ENCODE measurements around the gene SLC9B1.

The SLC9B1 gene, protein sequence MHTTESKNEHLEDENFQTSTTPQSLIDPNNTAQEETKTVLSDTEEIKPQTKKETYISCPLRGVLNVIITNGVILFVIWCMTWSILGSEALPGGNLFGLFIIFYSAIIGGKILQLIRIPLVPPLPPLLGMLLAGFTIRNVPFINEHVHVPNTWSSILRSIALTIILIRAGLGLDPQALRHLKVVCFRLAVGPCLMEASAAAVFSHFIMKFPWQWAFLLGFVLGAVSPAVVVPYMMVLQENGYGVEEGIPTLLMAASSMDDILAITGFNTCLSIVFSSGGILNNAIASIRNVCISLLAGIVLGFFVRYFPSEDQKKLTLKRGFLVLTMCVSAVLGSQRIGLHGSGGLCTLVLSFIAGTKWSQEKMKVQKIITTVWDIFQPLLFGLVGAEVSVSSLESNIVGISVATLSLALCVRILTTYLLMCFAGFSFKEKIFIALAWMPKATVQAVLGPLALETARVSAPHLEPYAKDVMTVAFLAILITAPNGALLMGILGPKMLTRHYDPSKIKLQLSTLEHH

DNA sequence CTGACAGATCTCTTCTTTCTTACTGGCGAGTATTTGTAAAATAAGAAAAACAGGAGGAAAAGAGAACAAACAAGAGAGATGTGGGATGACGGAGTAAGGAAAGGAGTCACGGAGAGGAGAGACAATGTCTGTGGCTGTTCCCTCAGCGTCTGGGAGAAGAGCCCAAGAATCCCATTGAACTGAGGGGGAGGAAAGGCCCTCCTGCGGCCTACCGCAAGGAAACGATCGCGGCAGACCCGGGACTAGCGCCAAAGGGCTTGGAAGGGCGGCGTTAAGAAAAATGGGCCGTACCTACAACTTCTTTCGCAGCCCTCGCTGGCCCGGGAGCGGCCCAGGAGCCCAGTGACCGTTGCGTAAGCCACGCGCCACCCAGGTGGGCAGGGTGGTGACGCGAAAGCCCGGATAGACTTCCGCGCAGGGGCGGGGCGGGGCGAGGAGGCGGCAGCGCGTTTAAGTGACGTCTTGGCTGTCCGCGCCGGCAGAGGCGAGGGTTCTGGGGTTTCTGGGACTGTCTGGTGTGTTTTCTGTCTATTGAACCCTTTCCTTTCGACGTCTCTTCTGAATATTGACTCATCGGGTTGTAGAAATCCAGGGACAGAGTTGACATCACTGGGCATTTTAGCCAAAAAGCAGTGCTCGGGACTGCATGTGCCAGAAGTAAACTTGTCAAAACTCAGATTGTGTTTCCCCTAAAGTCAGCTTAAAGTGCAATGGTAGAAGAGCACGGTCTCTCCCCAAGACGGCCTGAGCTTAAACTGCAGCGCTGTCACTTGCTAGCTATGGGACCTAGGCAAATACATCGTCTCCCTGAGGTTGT is at the start of gene SLC9B1:
TSS of gene SLC9B1 (minus strand) at position 398 of the 817 bp plus-strand sequence. CDS start 27,994 bp downstream, outside the sequence.
- in situ Hi-C loops (cut with HindIII; ENCODE audit: low sequenced_read_pairs), result loop anchor here (5.0 to 25.0 kb wide), 2 partner anchors 58 to 407 kb away; partner anchors contain the start of gene SLC9B2

DNA sequence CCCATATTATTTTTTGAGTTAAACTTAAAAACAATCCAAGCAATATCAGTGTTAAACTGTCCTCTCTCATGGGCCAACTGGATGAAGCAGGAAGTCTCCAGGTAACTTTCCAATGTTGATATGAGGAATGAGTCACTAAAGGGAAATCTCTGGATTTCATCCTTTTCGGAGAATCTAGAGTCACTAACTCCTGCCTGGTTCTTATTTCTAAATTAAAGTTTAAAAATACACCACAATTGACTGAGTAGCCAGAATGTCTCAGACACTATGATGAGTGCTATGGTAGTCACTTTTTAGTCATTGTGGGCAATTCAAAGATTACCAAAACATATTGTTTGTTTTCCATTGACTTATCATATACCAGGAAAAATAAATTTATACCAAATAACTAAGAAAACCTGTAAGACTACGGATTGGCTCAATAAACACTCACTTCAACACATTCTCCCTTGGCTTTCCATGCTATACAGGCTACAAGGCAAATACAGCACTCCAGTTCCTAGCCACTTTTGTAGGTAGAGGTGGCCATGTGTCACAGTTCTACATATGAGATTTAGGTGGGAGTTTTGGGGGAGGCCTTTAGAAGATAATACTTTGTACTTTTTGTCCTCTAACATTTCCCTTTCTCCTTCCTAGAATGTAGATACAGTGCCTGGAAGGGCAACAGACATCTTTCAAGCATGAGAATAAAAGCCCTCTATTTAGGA is 48.5 kb upstream of the SLC9B1 start:
- in situ Hi-C loops (cut with HindIII; ENCODE audit: low sequenced_read_pairs), result no loop called here

DNA sequence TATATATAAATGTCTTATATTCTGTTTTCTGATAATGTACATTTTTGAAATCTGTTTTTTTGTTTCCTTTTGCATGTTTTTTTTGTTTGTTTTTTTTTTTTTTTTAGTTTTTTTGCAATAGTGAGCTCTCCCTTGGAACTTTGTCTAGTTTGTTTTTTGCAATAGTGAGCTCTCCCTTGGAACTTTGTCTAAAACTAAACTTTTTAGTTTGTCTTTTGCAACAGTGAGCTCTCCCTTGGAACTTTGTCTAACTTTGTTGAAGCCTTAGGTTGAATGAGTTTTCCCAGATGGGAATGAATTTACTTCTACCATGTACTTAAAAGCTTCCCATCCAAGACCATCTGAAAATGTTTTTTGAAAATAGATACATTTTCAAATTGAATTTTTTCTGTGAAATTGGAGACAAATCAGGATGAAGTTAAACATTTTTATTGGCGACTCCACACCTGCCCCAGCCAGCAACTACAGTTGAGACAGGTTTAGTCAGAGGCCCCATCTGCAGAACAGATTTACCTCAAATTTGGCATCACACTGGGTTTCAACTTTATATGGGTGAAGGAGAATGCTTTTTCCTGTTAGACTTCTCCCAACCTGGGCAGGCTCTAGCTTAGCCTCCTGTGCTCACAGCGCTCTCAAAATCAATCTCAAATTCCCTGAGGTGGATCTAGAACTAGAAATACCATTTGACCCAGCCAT is 41.1 kb upstream of the SLC9B1 start:
- in situ Hi-C loops (cut with HindIII; ENCODE audit: low sequenced_read_pairs), result no loop called here

DNA sequence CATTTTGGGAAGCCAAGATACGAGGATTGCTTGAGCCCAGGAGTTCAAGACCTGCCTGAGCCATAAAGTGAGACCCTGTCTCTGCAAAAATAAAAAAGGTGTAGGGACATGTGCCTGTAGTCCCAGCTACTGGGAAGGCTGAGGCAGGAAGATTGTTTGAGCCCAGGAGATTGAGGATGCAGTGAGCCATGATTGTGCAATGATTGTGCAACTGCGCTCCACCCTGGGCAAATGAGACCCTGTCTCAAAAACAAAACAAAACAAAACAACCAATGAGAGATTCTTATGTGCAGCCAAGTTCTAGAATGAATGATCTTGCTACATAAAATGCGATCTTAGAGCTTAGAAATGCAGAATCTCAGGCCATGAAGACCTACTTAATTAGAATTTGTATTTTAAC is 34.5 kb upstream of the SLC9B1 start:
- in situ Hi-C loops (cut with HindIII; ENCODE audit: low sequenced_read_pairs), result no loop called here

DNA sequence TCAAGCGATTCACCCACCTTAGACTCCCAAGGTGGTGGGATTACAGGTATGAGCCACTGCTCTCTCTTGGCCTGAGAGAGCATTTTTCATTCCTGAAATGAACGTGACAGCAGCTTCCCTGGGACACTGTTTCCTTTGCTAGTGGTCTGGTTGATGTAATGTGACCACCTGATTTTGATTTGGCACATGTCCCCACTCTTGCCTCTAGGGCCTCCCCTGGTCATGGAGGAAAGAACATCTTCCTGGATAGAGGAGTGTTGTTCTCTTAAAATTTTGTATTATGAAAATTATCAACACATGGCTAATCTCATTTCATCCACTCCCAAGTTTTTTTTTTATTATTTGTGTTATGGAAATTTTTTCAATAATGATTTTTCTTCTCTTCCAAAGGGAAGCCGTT is 33.3 kb upstream of the SLC9B1 start:
- in situ Hi-C loops (cut with HindIII; ENCODE audit: low sequenced_read_pairs), result no loop called here

DNA sequence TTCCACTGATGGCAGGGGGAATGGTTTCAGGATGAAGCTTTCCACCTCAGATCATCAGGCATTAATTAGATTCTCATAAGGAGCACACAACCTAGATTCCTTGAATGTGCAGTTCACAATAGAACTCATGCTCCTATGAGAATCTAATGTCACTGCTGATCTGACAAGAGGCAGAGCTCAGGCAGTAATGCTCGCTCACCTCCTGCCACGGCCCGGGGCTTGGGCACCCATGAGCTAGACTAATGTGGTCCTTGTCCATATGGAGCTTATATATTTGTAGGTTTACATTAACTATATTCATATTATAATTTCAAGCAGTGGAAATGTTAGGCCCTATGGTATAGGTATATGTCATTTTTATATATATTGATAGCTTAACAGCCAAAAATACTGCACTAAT is 32.6 kb upstream of the SLC9B1 start:
- in situ Hi-C loops (cut with HindIII; ENCODE audit: low sequenced_read_pairs), result no loop called here

DNA sequence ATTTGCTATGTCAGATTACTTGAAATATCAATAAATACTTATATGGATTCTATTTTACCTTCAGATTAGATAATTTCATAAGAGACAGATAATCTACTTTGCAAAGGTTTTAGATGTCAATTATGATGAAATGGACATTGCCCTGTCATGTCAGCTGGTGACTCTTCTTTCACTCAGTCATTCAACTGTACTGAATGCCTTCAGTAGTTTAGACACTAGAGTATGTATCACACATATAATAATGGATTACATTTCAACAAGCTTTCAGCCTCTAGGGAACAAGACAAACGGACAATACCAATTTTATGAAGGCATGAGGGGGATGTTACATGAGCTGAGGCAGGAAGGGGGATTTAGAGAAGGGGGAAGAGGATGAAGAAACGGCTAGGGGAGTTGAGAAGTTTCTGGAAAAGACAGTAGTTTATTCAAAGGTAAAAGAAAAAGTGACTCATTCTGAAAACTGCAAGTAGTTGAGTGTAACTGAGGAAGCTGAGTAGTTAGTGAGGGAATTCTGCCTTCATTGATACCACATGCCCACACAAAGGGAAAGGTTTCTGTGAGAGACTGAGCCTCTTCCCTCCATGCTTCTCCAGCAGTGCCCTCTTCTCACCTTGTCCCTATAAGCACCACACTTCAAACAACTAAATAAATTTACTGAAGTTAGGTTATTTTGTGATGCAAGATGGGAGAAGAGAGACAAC is 31.4 kb upstream of the SLC9B1 start:
- in situ Hi-C loops (cut with HindIII; ENCODE audit: low sequenced_read_pairs), result no loop called here

DNA sequence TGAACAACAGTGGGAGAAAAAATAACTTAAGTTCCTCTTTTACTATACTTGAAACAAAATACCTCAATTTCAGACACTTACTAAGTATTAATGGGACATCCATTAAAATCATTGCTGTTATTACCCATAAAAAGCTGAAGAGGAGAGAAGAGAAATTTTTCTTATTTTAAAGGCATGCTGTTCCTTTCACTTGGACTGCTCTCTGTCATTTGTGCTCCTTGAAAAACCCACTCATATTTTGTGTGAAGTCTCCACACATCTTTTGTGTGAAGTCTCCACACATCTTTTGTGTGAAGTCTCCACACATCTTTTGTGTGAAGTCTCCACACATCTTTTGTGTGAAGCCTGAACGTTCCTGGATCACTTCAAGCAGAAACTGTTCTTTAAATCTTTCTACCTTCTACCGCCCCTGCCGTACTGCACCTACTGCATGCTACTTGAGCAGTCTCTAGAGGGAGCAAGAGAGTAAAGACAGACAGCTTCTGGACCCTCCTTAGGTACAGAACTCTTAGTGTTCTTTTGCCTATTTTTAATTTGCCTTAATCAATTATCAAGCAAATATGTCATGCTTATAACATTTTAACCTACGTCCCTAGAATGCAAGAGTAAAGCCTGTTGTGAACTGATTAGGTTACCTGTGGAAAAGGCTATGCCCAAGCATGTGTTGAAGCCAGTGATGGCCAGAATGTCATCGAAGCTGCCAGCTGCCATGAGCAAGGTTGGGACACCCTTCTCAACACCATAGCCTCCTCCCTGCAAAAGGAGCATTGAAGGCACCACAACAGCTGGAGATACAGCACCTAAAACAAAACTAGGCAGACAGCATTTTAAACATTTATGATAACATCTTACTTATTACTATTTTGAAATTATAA is 27.1 kb upstream of the SLC9B1 start:
- in situ Hi-C loops (cut with HindIII; ENCODE audit: low sequenced_read_pairs), result no loop called here

DNA sequence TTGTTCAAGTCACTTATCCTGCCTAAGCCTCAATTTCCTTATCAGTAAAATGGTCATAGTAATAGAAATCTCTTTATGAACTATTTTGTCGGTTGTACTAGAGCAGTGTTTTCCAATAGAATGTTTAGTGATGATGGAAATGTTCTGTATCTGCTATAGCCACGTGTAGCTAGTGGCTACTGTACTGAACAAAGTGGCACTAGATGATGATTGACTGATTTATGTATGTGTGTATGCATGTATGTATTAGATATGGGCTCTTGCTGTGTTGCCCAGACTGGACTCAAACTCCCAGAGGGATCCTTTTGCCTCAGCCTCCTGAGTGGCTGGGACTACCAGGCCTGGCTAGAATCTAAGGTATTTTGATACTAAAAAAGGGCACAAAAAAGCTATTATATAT is 24.7 kb upstream of the SLC9B1 start:
- in situ Hi-C loops (cut with HindIII; ENCODE audit: low sequenced_read_pairs), result no loop called here

DNA sequence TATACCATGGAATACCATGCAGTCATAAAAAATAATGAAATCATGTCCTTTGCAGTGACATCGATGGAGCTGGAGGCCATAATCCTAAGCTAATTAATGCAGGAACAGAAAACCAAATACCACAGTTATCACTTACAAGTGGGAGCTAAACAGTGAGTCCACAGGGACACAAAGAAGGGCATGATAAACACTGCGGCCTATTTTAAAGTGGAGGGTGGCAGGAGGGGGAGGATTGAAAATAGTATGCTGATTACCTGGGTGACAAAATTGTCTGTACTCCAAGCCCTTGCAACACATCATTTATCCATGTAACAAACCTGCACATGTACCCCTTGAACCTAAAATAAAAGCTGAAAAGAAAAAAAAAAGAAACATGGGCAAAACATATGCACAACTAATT is 16.7 kb upstream of the SLC9B1 start:
- in situ Hi-C loops (cut with HindIII; ENCODE audit: low sequenced_read_pairs), result no loop called here

DNA sequence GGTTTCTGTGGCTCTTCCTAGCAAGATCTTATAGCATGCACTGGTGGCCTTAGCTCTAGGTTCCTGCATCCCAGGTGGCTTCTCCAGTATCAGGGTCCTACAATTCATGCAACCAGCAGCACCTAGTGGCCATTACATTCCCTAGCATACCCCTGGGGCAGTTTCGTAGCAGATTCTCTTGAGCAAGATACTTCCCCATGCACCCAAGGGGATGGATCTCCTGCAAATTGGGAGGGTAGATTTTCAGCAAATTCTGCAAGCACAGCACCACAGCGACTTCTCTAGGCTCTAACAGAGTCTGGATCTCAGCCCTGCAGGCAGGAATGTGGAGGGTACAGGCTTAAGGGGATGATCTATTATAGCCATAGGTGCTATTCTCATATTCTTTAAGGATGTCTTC is 13.1 kb upstream of the SLC9B1 start:
- in situ Hi-C loops (cut with HindIII; ENCODE audit: low sequenced_read_pairs), result no loop called here

DNA sequence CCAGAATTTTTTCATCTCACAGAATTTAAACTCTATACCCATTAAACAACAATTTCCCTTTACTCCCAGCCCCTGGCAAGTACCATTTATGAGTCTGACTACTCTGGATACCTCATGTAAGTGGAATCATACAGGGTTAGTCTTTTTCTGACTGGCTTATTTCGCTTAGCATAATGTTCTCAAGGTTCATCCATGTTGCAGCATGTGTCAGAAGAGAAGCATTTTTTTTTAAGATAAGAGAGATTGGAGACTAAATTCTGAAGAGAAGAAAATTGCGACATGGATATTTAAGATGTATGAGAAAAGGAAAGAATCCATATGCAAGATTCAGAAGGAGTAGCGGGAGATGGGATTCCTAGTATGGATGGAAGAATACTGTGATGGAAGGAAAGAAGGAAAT is 11.3 kb upstream of the SLC9B1 start:
- in situ Hi-C loops (cut with HindIII; ENCODE audit: low sequenced_read_pairs), result no loop called here

DNA sequence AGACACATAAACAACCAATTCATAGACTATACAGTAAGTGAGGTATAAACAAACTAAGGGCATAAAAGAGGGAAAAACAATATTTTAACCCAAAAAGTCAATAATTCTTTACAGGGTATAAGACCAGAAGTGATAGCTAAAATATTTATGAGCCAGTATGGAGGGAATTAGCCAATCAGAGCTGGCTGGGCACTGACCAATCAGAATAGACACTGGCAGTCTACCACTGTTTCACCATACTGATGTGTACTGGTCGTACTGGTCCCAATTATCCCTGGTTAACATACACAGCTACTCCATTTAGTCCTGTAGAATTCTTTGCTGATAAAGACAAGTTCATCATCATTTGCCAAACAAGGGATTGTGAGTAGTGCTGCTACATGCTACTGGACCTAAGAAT is 9.8 kb upstream of the SLC9B1 start:
- in situ Hi-C loops (cut with HindIII; ENCODE audit: low sequenced_read_pairs), result no loop called here

DNA sequence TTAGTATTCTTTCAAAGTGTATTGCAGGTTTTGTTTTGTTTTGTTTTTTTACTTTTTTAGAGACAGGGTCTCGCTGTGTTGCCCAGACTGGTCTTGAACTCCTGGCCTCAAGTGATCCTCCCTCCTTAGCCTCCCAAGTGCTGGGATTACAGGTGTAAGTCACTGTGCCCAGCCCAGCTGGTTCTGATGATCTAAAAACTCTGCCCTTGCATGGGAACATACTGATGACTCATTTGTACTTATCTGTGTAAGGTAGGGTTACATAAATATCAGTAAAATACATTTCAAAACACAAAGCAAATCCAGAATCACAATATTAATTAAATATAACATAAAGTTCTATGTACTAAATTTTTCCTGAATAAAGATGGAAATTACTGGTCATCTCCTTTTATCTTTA is 7.4 kb upstream of the SLC9B1 start:
- in situ Hi-C loops (cut with HindIII; ENCODE audit: low sequenced_read_pairs), result no loop called here

DNA sequence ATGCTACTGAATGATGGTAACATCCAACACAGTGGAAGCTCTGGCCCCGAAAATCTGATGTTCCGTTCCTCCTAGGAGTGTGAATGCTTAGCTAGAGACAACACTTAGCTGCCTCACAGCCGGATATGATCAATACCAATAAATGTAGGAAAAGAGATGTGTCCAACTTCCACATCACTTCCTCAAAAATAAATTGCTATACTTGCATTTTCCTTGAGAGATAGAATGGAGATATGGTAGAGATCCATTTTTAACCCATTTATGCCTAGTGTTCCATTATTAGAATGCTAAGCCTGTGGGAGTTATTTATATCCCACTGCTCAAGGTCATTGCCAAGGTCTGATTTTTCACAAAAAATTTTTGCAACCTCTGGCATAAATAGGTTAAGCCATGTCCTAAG is 5.5 kb upstream of the SLC9B1 start:
- in situ Hi-C loops (cut with HindIII; ENCODE audit: low sequenced_read_pairs), result loop anchor here (5.0 to 25.0 kb wide), 2 partner anchors 52 to 413 kb away; partner anchors contain the start of gene SLC9B2

DNA sequence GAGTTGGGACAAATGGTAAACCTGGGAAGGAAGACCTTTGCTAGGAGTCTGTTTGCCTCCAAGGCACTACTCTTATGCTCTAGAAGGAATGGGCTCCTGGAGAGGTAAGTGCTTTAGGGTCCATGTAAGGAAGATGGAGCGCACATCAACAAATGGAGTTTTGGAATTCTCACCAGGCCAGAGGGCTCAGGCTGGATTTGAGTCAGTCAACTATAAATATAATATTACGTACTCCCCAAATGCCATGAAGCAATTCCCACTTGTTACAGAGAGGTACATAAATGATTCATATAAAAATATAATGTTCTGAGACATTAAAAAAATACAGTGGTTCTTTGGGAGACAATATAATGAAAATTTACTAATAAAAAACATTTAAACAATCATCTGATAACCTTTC is 1.6 kb upstream of the SLC9B1 start:
- in situ Hi-C loops (cut with HindIII; ENCODE audit: low sequenced_read_pairs), result loop anchor here (5.0 to 25.0 kb wide), 2 partner anchors 56 to 409 kb away; partner anchors contain the start of gene SLC9B2

DNA sequence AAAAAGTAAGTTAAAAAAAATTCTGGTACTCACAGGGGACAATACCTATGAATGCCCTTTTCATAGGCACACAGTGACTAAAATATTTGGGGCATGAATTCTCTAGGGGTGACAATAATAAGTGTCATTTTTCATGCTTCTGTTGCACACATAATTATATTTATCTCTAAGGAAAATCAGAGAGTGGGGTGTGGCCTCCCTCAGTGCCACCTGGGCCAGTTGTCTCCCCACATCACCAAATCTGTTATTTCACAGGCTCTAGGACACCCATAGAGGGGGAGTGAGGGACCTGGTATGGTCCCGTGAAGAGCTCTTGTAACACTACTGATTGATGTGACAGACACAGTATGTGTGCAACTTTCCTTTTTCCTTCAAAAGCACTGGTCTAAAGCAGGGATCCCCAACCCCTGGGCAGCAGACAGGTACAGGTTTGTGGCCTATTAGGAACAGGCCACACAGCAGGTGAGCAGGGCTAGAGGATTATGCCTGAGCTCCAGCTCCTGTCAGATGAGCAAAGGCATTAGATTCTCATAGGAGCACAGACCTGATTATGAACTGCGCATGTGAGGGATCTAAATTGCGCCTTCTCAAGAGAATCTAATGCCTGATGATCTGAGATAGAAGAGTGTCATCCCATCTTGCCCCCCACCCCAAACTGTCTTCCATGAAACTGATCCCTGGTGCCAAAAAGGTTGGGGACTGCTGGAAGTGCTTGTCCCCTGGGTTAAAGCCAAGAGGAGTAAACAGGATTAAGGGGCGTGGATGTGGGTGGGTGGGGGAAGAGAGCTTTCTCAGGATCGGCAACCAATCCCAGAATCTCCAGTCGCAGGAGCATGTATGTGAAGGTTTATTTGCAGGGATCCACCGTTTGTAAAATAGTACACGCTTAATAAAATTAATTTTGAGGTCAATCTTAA is 856 bp downstream of the SLC9B1 start:
- in situ Hi-C loops (cut with HindIII; ENCODE audit: low sequenced_read_pairs), result loop anchor here (25.0 kb wide), 1 partner anchor 406 kb away; no protein-coding TSS in a partner anchor

DNA sequence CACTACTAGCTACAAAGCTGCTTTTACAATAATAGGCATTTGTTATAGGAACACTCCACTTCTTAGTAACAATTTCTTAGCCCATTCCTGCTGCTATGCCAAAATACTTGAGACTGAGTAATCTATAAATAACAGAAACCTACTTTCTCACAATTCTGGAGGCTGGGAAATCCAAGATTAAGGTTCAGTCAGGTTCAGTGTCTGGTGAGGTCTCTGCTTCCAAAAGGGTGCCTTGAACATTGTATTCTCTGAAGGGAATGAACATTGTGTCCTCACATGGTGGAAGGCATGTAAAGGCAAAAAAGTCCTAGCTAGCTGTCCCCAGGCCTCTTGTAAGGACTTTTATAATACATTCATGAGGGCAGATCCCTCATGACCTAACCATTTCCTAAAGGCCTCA is 7.0 kb downstream of the SLC9B1 start:
- in situ Hi-C loops (cut with HindIII; ENCODE audit: low sequenced_read_pairs), result loop anchor here (25.0 kb wide), 1 partner anchor 400 kb away; no protein-coding TSS in a partner anchor

Data from endothelial cell of hepatic sinusoid (primary cell).